ENCODE measurements around the gene CCDC13.
"Not testable (repeated sequence)": the region's sequence is repeated elsewhere in the genome, so short reads cannot be mapped to it uniquely, and the experiment has no call there.

CCDC13 gene

DNA sequence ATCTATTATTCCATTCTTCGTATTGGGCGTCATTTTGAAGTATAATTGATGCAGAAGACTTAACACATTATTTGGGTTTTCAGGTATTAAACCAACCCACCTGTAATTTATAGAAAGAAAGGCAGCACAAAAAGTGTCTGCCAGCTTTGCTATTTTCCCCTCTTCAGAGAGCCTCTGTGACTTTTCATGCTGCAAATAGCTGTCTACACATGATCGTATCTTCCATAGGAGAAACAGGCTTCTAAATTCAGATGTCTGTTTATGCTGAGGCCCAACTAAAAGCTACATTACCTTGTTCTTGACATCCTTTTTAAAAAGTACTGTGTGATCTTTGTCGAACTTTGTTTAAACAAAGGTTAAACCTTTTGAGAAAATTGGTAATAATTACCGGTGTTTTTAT is 41.2 kb upstream of the CCDC13 start:
- H3K4me3 ChIP-seq (ENCODE audit: low read depth, low read length) = no peak overlapping the region
- TF ChIP-seq, protein P1, sequence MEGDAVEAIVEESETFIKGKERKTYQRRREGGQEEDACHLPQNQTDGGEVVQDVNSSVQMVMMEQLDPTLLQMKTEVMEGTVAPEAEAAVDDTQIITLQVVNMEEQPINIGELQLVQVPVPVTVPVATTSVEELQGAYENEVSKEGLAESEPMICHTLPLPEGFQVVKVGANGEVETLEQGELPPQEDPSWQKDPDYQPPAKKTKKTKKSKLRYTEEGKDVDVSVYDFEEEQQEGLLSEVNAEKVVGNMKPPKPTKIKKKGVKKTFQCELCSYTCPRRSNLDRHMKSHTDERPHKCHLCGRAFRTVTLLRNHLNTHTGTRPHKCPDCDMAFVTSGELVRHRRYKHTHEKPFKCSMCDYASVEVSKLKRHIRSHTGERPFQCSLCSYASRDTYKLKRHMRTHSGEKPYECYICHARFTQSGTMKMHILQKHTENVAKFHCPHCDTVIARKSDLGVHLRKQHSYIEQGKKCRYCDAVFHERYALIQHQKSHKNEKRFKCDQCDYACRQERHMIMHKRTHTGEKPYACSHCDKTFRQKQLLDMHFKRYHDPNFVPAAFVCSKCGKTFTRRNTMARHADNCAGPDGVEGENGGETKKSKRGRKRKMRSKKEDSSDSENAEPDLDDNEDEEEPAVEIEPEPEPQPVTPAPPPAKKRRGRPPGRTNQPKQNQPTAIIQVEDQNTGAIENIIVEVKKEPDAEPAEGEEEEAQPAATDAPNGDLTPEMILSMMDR (IDR thresholded peaks at IDR 0.05; ENCODE audit: insufficient read depth, low read depth, low read length, missing control alignments) = no peak
- DNase-seq (ENCODE audit: low read depth) = no peak

DNA sequence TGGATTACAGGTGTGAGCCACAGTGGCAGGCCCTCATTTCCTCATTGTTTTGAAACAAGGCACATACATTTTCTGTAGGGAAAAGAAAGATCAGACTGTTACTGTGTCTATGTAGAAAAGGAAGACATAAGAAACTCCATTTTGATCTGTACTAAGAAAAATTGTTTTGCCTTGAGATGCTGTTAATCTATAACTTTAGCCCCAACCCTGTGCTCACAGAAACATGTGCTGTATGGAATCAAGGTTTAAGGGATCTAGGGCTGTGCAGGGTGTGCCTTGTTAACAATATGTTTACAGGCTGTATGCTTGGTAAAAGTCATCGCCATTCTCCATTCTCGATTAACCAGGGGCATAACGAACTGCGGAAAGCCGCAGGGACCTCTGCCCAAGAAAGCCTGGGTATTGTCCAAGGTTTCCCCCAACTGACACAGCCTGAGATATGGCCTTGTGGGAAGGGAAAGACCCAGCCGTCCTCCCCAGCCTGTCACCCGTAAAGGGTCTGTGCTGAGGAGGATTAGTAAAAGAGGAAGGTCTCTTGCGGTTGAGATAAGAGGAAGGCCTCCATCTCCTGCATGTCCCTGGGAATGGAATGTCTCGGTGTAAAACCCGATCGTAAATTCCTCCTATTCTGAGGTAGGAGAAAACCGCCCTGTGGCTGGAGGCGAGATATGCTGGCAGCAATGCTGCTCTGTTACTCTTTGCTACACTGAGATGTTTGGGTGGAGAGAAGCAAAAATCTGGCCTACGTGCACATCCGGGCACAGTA is 38.2 kb upstream of the CCDC13 start:
- H3K4me3 ChIP-seq (ENCODE audit: low read depth, low read length); DNase-seq (ENCODE audit: low read depth): not testable (repeated sequence)

DNA sequence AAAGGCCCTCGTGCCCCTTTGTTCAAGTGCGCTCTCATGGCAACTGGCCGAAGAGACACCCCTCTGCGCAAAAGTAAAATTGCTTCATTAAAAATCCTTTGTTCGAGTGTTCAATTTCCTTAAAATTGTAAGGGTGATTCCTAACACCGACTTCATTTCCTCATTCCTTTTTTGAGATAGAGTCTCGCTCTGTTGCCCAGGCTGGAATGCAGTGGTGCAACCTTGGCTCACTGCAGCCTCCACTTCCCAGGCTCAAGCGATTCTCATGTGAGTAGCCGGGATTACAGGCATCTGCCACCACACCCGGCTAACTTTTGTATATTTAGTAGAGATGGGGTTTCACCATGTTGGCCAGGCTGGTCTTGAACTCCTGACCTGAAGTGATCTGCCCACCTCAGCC is 37.7 kb upstream of the CCDC13 start:
- not testable (repeated sequence) for DNase-seq (ENCODE audit: low read depth); H3K4me3 ChIP-seq (ENCODE audit: low read depth, low read length)

DNA sequence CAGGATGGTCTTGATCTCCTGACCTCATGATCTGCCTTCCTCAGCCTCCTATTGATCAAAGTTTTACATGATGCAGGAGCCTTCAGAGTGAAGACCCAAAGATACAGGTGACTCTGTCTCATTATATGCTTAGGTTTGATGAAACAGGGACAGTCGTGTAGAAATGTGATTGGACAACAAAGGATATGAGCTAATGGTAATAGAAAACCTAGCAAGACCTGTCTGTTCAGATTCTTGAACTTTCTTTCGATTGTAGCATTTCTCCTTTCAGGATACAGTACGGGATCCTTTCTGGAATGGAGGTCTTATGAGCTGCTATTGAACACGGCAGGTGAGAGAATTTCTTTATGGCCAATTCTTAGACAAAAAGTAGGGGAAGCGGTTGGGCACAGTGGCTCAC is 36.1 kb upstream of the CCDC13 start, which contains the start of gene ACKR2:
Gene ACKR2, plus strand, starts transcription at position 244 of the 400 bp plus-strand sequence. CDS start 55,058 bp downstream, outside the sequence.
- no peak within 1 kb of the TSS for H3K4me3 ChIP-seq (ENCODE audit: low read depth, low read length)
- DNase-seq (ENCODE audit: low read depth) = no peak
- TF ChIP-seq, protein P1 (IDR thresholded peaks at IDR 0.05; ENCODE audit: insufficient read depth, low read depth, low read length, missing control alignments) = no peak

DNA sequence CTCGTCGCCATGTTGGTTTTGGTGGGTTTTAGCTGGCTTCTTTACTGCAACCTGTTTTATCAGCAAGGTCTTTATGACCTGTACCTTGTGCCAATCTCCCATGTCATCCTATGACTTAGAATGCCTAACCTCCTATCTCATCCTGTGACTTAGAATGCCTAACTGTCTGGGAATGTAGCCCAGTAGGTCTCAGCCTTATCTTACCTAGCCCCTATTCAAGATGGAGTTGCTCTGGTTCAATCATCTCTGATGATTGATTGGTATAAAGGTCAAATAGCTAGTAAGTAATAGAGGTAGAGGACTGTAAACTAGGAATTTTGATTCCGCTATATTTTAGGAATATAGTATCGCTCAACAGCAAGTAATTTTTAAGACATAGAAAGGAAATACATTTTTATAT is 34.9 kb upstream of the CCDC13 start:
- TF ChIP-seq, protein P1 (IDR thresholded peaks at IDR 0.05; ENCODE audit: insufficient read depth, low read depth, low read length, missing control alignments) = no peak
- H3K4me3 ChIP-seq (ENCODE audit: low read depth, low read length) = no peak overlapping the region
- DNase-seq (ENCODE audit: low read depth) = no peak

DNA sequence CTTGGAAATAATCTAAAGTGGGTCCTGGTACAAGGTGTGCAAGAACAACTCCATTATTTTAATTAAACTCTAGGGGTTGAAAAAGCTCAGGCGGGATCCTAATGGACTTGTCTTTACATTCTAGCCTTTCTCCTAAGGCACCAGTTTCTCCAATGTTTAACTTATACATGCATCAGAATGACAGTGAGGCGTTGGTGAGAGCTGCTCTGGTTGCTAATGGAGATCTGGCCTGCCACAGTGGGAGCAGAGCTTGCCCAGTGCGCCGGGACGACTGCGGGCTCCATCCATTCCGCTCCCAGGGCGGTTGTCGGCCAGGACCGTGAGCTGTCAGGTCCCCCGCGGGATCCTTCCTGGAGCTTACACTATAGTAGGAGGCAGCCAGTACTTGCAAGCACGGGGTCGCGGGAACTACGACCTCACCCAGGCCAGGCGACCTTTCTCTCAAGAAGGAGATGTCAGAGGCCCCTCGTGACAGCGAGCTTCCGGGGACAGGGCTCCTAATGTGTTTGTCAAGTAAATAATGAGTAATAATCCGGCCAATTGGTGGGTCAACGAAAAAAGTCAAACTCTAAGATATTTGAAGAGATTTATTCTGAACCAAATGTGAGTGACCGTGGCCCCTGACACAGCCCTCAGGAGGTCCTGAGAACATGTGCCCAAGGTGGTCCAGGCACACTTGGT is 32.2 kb upstream of the CCDC13 start:
- TF ChIP-seq, protein P1 (IDR thresholded peaks at IDR 0.05; ENCODE audit: insufficient read depth, low read depth, low read length, missing control alignments) = no peak
- DNase-seq (ENCODE audit: low read depth) = no peak
- H3K4me3 ChIP-seq (ENCODE audit: low read depth, low read length) = peak overlapping the region; percentile 95

DNA sequence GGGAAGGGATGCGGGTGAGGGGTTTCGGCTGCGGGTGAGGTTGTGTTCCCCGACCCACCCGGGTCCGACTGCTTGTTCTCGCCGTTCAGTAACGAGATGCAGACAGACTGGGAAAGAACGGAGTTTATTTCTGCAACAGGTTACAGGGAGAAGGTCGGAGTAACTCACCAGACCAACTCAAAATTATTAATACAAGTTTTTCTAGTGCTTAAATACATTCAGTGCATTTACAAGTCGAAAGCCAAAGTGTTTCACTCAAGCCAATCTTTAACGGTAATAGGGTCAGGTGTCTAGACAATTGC is 31.7 kb upstream of the CCDC13 start:
- DNase-seq (ENCODE audit: low read depth) = no peak
- peak overlapping the region; percentile 95 for H3K4me3 ChIP-seq (ENCODE audit: low read depth, low read length)
- TF ChIP-seq, protein P1 (IDR thresholded peaks at IDR 0.05; ENCODE audit: insufficient read depth, low read depth, low read length, missing control alignments) = no peak

Data from GM12865 (cell line).